ENCODE data around the gene SYCP2L. TPM values are rescaled to one million over a fixed set of nuclear protein-coding genes. Genes with fewer than 3 reads are reported as not detected.
"Not testable (repeated sequence)": the region's sequence is repeated elsewhere in the genome, so short reads cannot be mapped to it uniquely, and the experiment has no call there.

Gene SYCP2L
- total RNA-seq, 4 donors from 2014 or later, result 0.47 to 3.3 (median 1.6) TPM

DNA sequence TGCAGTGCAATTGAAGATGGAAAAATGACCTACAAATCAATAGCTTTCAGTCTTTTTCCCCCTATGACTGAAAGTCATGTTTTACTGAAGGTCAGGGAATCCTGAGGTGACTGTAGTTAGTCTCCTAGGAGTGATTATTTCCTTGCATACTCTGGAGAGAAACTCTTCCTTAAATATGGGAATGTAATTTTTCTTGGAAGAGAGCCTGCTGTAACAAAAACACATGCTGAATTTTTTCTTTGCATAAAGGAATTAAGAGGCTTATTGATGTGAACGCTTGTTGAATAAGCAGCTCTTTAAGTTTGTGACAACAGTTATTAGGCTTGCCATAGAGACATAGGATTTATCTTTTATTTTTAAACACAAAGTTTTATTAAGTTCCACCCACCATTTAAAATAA is 92.8 kb downstream of the SYCP2L start:
- TF ChIP-seq CTCF (IDR thresholded peaks at IDR 0.05), result no peak
- ATAC-seq (ENCODE audit: low FRiP score) (no peak), DNase-seq (ENCODE audit: low spot score) (no peak)

DNA sequence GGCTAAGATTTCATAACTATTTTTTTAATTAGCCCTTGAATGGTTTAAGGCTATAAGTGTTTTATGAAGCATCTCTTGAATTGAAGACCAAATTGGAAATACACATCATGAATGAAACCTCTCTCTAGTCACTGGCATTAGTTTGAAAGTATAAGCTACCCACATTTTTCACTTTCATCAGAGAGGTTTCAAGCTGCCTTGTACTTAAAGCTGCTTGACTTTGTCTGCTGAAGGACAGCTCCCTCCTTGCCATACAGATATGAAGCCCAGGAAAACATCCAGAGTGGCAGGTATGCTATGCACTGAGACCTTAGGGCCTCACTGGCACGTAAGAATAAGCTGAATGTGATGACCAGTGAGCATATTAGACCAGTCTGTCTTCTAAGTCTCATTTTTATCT is 94.6 kb downstream of the SYCP2L start:
- ATAC-seq (ENCODE audit: low FRiP score), result no peak
- no peak for TF ChIP-seq CTCF (IDR thresholded peaks at IDR 0.05)
- no peak for DNase-seq (ENCODE audit: low spot score)

DNA sequence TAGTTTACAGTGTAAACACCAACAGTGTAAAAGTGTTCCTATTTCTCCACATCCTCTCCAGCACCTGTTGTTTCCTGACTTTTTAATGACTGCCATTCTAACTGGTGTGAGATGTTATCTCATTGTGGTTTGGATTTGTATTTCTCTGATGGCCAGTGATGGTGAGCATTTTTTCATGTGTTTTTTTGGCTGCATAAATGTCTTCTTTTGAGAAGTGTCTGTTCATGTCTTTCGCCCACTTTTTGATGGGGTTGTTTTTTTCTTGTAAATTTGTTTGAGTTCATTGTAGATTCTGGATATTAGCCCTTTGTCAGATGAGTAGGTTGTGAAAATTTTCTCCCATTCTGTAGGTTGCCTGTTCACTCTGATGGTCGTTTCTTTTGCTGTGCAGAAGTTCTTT is 98.1 kb downstream of the SYCP2L start:
- ATAC-seq (ENCODE audit: low FRiP score); DNase-seq (ENCODE audit: low spot score): not testable (repeated sequence)

GRCh38 chr6:10989587-10989986 is 102.7 kb downstream of the SYCP2L start:
- no peak for TF ChIP-seq CTCF (IDR thresholded peaks at IDR 0.05)
- ATAC-seq (ENCODE audit: low FRiP score) (no peak), DNase-seq (ENCODE audit: low spot score) (no peak)

DNA sequence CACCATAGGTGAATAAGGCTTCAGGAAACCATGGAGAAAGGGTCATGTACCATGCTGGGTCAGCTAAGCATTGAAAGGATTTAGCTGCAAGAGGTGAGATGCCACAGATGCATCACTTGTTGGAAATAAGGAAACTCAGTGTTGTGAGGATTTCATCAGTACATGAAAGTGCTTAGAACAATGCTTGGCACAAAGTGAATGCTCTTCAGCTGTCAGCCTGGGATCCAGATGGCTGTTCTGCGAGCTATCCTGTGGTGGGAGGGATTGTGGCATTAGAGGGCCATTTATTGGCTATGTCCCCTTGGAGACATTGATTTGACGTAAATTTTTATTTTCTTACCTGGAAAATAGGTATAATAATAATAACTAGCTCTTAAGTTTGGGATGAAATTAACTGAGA is 104.3 kb downstream of the SYCP2L start:
- ATAC-seq (ENCODE audit: low FRiP score), result no peak
- no peak for TF ChIP-seq CTCF (IDR thresholded peaks at IDR 0.05)
- DNase-seq (ENCODE audit: low spot score), result no peak

DNA sequence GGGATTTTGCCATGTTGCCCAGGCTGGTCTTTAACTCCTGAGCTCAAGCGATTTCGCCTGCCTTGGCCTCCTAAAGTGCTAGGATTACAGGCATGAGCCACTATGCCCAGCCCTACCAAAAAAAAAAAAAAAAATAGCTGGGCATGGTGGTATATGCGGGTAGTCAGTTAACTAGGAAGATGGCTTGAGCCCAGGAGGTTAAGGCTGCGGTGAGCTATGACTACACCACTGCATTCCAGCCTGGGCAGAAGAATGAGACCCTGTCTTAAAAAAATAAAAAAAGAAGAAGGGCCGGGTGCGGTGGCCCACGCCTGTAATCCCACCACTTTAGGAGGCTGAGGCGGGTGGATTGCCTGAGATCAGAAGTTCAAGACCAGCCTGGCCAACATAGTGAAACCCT is 107.0 kb downstream of the SYCP2L start:
- ATAC-seq (ENCODE audit: low FRiP score), result no peak
- TF ChIP-seq CTCF (IDR thresholded peaks at IDR 0.05), result no peak
- no peak for DNase-seq (ENCODE audit: low spot score)

GRCh38 chr6:10995114-10995707 is 108.4 kb downstream of the SYCP2L start:
- no peak for TF ChIP-seq CTCF (IDR thresholded peaks at IDR 0.05)
- ATAC-seq (ENCODE audit: low FRiP score), result no peak
- no peak for DNase-seq (ENCODE audit: low spot score)

- ATAC-seq (ENCODE audit: low FRiP score), result no peak
- DNase-seq (ENCODE audit: low spot score), result no peak
- no peak for TF ChIP-seq CTCF (IDR thresholded peaks at IDR 0.05)
Observed at GRCh38 chr6:10999994-11000393, 113.1 kb downstream of the SYCP2L start.

Data from omental fat pad (tissue), 4 donors.